ENCODE results near the gene DENND2D. TPM values are rescaled to one million over a fixed set of nuclear protein-coding genes. Genes with fewer than 3 reads are reported as not detected.

DENND2D gene
- total RNA-seq, 1 donor from 2014 or later = not detected

- peaks cover 7% of the 10 kb centered on the region for H3K4me1 Mint-ChIP-seq (ENCODE audit: unreplicated experiment)
- peaks cover 34% of the 10 kb centered on the region for H3K36me3 Mint-ChIP-seq (ENCODE audit: unreplicated experiment)
- H3K9me3 Mint-ChIP-seq (ENCODE audit: unreplicated experiment) = no peaks in the 10 kb centered on the region
- H3K27ac Mint-ChIP-seq (ENCODE audit: unreplicated experiment) = no peak overlapping the region
- H3K27me3 Mint-ChIP-seq (ENCODE audit: unreplicated experiment) = no peaks in the 10 kb centered on the region
- no peak for DNase-seq (ENCODE audit: extremely low spot score, unreplicated experiment)
- TF ChIP-seq CTCF (IDR thresholded peaks at IDR 0.05) = no peak
- H3K4me3 Mint-ChIP-seq (ENCODE audit: unreplicated experiment) = no peak overlapping the region
These were observed 37.1 kb downstream of the DENND2D start for GRCh38 chr1:111163363-111163762.

- no peaks in the 10 kb centered on the region for H3K9me3 Mint-ChIP-seq (ENCODE audit: unreplicated experiment)
- H3K27ac Mint-ChIP-seq (ENCODE audit: unreplicated experiment) = no peak overlapping the region
- TF ChIP-seq CTCF (IDR thresholded peaks at IDR 0.05) = no peak
- DNase-seq (ENCODE audit: extremely low spot score, unreplicated experiment) = no peak
- no peak overlapping the region for H3K4me3 Mint-ChIP-seq (ENCODE audit: unreplicated experiment)
- H3K4me1 Mint-ChIP-seq (ENCODE audit: unreplicated experiment) = peaks cover 2% of the 10 kb centered on the region
- H3K27me3 Mint-ChIP-seq (ENCODE audit: unreplicated experiment) = no peaks in the 10 kb centered on the region
- peaks cover 29% of the 10 kb centered on the region for H3K36me3 Mint-ChIP-seq (ENCODE audit: unreplicated experiment)
These were observed 38.0 kb downstream of the DENND2D start for GRCh38 chr1:111162488-111162880.

GRCh38 chr1:111161843-111162487 is 38.5 kb downstream of the DENND2D start:
- Mint-ChIP-seq H3K27me3 (ENCODE audit: unreplicated experiment) (no peaks in the 10 kb centered on the region), H3K36me3 (ENCODE audit: unreplicated experiment) (peaks cover 29% of the 10 kb centered on the region), H3K27ac (ENCODE audit: unreplicated experiment) (no peak overlapping the region), H3K9me3 (ENCODE audit: unreplicated experiment) (no peaks in the 10 kb centered on the region), H3K4me1 (ENCODE audit: unreplicated experiment) (no peaks in the 10 kb centered on the region), H3K4me3 (ENCODE audit: unreplicated experiment) (no peak overlapping the region)
- no peak for TF ChIP-seq CTCF (IDR thresholded peaks at IDR 0.05)
- no peak for DNase-seq (ENCODE audit: extremely low spot score, unreplicated experiment)

GRCh38 chr1:111157431-111157830 is 43.0 kb downstream of the DENND2D start:
- H3K4me3 Mint-ChIP-seq (ENCODE audit: unreplicated experiment) = no peak overlapping the region
- H3K36me3 Mint-ChIP-seq (ENCODE audit: unreplicated experiment) = peaks cover 57% of the 10 kb centered on the region
- peaks cover 6% of the 10 kb centered on the region for H3K9me3 Mint-ChIP-seq (ENCODE audit: unreplicated experiment)
- no peak for TF ChIP-seq CTCF (IDR thresholded peaks at IDR 0.05)
- no peak for DNase-seq (ENCODE audit: extremely low spot score, unreplicated experiment)
- no peaks in the 10 kb centered on the region for H3K4me1 Mint-ChIP-seq (ENCODE audit: unreplicated experiment)
- H3K27ac Mint-ChIP-seq (ENCODE audit: unreplicated experiment) = no peak overlapping the region
- no peaks in the 10 kb centered on the region for H3K27me3 Mint-ChIP-seq (ENCODE audit: unreplicated experiment)

GRCh38 chr1:111154021-111154999 is 46.1 kb downstream of the DENND2D start:
- TF ChIP-seq CTCF (IDR thresholded peaks at IDR 0.05) = no peak
- Mint-ChIP-seq H3K27ac (ENCODE audit: unreplicated experiment) (no peak overlapping the region), H3K36me3 (ENCODE audit: unreplicated experiment) (peaks cover 64% of the 10 kb centered on the region), H3K4me1 (ENCODE audit: unreplicated experiment) (no peaks in the 10 kb centered on the region), H3K9me3 (ENCODE audit: unreplicated experiment) (peaks cover 6% of the 10 kb centered on the region), H3K27me3 (ENCODE audit: unreplicated experiment) (no peaks in the 10 kb centered on the region), H3K4me3 (ENCODE audit: unreplicated experiment) (no peak overlapping the region)
- no peak for DNase-seq (ENCODE audit: extremely low spot score, unreplicated experiment)
